ENCODE results near the gene TACC3. TPM values are rescaled to one million over a fixed set of nuclear protein-coding genes. Genes with fewer than 3 reads are reported as not detected.
A peak's percentile ranks its signal among the peaks of the same experiment; 100 is the strongest.

TACC3 gene
- total RNA-seq, 1 donor from 2014 or later: 3.9 TPM

- DNase-seq (ENCODE audit: low read depth): no peak
These were observed 37.2 kb downstream of the TACC3 start for GRCh38 chr4:1758306-1759121.

DNA sequence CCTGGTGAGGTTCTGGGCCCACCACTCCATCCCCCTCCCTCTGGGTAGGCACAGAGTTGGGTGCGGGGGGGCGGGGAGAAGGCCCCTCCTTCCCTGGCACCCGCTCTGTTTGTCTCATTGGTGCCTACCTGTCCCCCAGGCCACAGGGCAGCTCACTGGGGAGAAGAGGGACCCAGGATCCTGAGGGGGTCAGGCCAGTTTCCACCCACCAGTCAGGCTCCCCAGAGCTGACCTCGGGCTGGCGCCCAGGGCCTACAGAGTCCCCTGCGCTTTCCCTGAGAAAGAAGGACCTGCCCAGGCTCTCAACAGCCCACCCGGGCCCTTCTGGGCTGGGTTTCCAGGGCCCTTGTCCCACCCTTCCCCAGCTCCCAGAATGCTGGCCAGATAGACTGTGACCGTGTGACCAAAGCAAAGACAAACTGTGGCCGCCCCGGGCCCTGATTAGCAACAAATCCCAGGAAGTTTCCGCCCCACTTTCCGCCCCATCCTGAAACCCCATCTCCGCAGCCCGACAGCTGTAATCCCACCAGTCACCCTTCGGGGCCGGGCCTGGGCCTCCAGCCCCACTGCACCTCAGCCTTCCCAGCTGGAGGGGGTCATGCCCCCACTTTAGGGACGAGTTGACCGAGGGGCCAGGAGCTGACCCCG, 38.0 kb downstream of the TACC3 start:
- no peak for DNase-seq (ENCODE audit: low read depth)

GRCh38 chr4:1759818-1760223, 38.5 kb downstream of the TACC3 start:
- DNase-seq (ENCODE audit: low read depth): no peak

DNA sequence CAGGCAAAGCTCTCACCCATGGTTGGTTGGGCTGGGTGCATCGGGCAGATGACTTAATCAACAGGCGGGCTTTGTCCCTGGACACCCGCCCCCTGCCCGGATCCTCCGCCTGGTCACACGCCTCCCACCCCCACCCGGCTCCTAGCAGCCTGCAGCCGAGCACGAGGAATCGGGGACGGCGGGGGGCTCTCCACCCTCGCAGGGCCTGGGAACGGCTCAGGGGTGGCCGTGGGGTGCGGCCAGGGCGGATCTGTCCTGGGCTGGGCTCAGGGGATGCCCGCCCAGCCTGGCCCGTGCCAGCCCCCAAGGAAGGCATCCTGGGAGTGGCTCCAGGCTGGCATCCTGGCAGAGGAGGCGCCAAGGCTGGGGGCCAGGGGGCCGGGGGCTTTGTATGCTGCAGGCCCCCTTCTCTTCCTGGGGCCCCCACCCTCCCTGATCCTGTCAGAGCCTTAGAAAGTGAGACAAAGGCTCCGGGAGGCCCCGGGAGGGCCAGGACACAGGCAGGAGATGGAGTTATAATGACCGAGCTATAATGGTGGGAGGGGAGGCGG, 39.3 kb downstream of the TACC3 start:
- DNase-seq (ENCODE audit: low read depth): no peak

- no peak for DNase-seq (ENCODE audit: low read depth)
These were observed 39.9 kb downstream of the TACC3 start for GRCh38 chr4:1761130-1761689.

DNA sequence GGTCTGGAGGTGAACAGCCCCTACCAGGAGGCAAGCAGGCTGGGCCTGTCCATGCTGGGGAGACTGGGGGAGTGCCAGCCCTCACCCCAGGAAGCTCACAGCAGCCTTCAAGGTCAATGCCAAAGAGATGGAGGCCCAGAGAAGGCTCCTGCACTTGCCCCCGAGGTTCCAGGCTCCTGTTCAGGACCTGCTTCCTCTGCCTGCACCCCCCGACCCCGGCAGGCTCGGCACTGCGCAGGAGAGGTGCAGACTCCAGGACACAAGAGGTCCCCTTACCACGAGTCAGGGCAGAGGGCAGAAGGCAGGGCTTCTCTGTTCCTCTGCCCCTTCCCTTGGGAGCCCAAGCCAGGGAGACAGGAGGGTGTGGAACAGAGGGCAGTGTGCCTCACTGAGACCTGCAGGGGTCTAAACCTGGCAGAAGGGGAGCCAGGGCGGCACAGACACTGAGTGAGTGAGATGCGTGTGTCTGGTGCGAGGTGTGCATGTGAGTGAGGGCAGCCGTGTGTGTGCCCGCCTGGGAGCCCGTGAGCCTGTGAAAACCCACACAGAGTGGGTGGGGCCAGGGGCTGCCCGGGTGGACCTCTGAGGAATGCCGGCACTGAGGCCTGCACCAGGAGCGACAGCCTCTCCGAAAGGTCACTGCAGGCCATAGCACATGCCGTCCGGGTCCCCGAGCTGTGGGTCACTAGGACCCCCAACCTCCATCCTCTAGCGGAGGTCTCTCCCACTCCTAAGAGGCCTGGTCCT, 41.1 kb downstream of the TACC3 start:
- DNase-seq (ENCODE audit: low read depth): no peak

- no peak for DNase-seq (ENCODE audit: low read depth)
These were observed 41.8 kb downstream of the TACC3 start for GRCh38 chr4:1763070-1763549.

DNA sequence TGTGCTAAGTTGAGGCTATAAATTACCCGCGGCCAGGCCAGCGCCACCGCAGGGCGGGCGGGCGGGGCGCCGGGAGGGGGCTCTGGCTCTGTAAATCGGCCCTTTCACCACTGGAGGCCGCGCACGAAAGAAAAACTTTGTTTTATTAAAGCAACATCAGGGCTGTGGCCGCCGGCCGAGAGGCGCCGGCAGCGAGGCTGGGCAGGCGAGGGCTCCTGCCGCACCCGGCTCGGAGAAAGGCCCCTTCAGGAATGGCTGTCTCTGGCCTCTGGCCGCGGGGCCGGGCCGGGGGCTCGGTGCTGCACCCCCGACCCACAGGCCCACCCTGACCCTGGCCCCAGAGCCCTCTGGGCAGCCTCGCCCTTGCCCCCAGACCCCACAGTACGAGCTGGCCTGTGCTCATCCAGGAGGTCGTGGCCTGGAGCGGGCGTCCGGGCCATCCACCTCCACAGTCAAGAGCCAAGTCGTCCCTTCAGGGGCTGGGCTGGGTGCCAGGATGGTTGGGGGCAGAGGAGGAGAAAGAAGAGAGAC, 42.3 kb downstream of the TACC3 start:
- peak; percentile 65 for DNase-seq (ENCODE audit: low read depth)

DNA sequence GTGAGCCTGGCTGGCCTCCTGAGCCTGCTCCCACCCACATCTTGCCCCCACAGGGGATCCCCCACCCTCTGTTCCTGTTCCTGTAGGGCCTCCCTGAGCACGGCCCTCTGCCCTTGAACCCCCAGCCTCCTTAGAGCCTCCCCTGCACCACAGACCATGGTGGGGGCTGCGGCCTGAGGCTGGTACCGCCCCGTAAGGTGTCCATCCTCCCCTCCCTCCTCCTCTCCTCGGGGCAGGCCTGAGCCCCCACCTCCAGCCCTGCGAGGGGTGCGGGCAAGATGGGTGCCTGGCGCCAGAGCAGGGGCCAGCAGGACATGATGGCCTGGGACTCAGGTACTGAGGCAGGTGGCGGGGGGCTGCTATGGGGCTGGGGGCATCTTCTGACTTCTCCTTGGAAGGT, 43.3 kb downstream of the TACC3 start:
- DNase-seq (ENCODE audit: low read depth): no peak

GRCh38 chr4:1765409-1766072, 44.2 kb downstream of the TACC3 start:
- DNase-seq (ENCODE audit: low read depth): no peak

DNA sequence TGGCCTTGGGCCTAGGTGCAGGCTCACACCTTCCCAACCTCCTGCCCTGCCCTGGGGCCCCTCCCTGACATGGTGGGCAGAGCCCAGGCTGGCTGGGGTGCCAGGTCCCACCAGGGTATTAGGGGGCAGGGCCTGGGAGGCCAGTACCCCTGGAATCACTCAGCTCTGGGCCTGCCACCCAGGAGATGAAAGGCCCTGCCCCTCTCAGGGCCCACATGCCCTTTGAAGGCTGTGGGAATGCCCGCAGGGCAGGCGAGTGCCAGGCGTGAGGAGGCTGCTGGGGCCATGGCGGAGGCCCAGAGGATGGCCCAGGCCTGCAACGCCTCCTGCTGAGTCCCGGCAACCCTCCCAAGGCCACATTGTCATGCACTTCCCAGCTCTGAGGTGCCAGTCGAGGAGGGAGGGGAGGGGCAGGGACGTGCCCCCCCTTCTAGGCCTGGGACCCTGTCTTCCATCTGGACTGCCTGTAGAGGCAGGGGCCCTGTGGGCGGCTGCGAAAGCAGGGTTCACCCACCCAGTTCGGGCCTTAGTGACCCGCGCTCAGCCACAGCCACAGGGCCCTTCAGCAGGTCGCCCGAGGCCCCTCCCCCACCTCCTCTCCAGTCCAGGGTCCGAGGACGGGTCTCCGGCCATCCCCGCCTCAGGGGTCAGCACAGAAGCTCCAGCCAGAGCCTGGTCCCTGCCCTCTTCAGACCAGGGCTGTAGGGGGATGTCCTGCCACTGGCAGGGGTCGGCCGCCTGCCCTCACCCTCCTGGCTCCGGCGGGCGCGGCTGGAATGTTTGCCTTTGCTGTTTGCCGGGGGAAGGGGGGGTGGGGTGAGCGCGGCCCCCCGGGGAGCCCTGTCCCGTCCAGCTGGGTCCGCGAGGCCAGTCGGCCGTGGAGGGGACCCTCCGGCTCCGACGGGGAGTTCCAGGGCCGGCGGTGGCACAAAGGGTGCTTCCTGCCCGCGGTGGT, 45.1 kb downstream of the TACC3 start:
- no peak for DNase-seq (ENCODE audit: low read depth)

GRCh38 chr4:1767061-1767769, 45.9 kb downstream of the TACC3 start:
- peak; percentile 23 for DNase-seq (ENCODE audit: low read depth)

DNA sequence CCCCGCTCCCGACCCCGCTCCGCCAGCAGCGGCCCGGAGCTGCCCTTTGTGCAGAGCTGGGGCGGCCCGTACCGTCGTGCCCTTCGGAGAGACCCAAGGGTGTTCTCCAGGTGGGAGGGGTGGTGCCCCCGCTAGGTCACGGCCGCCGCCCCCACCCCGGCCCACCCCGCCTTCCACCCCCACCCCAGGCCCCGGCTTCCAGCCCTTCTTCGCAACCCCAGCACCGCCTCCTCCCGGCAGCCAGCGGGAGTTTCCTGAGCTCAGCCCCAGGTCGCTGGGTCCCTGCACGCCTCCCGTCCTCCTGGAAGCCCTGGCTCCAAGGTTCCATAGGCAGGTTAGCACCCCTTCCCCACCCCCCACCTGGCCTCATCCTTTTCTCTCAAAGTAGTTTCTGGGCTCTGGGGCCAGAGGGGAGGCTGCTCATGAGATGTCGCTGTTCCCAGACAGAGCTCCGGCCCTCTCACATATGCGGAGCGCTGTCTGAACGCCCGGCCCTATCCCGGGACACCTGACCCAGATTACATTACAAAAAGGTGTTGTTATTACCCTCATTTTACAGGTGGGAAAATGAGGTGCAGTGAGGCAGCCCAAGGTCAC, 46.5 kb downstream of the TACC3 start:
- peak; percentile 47 for DNase-seq (ENCODE audit: low read depth)

GRCh38 chr4:1768367-1769034, 47.2 kb downstream of the TACC3 start:
- no peak for DNase-seq (ENCODE audit: low read depth)

- DNase-seq (ENCODE audit: low read depth): no peak
These were observed 48.4 kb downstream of the TACC3 start for GRCh38 chr4:1769692-1770091.

GRCh38 chr4:1770245-1770644, 48.9 kb downstream of the TACC3 start:
- no peak for DNase-seq (ENCODE audit: low read depth)

- no peak for DNase-seq (ENCODE audit: low read depth)
These were observed 49.5 kb downstream of the TACC3 start for GRCh38 chr4:1770791-1771231.
